ENCODE data around the gene PMVK. TPM values are rescaled to one million over a fixed set of nuclear protein-coding genes. Genes with fewer than 3 reads are reported as not detected.

The PMVK gene
- total RNA-seq, 4 donors from 2014 or later: 9.0 to 19.8 (median 15.6) TPM

DNA sequence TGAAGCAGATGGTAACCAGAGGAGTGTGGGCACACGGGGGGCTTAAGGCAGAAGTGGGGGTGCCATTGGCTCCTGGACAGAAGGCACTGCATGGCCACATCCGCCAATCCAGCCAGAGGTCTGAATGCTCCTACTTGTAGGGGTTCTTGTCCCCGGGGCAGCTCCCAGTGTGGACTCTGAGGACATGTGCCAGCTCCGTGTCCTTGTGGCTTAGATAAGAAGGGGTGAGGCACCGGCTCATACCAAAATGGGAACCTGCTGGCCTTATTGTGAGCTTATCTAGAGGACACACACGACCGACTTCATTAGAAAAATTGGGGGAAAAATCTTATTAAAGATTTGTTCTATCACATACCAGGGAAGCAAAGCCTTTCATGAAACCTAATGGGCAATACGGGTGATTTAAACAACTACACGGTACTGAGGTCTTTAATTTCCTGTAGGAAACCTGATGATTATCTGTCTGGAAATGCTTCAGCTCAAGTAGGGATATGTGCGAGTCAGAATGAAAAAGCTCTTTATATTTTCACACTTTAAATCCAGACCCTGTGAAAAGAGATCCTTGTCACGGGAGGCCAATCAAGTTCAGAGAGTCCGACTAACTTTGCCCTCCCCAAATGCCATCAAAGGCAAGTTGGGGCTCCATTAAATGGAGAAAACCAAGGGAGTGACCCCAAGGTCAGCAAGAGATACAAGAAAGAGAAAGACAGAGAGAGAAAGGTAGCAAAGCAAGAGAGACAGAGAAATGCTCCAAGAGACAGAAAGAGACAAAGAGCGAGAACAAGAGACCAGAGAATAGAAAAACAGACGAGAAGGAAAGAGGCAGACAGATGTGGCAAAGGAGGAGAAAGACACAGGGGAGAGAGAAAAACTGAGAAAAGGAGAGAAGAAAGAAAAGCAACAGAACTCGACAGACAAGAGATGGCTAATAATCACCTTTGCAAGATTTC is 52.3 kb downstream of the PMVK start:
- WGBS, 2 donors: 54 to 57% methylated on average over 15 of the region's 15 CpGs
- Histone ChIP-seq H3K27me3 (no peaks in the 10 kb centered on the region), H3K27ac (no peak overlapping the region), H3K4me3 (no peak overlapping the region), H3K36me3 (no peaks in the 10 kb centered on the region), H3K9me3 (no peaks in the 10 kb centered on the region), H3K4me1 (no peaks in the 10 kb centered on the region)
- no peak for DNase-seq (ENCODE audit: low spot score in 2 of 2)
- TF ChIP-seq POLR2A (IDR thresholded peaks at IDR 0.05) (no peak), EP300 (IDR thresholded peaks at IDR 0.05) (no peak)
- TF ChIP-seq, protein P1, sequence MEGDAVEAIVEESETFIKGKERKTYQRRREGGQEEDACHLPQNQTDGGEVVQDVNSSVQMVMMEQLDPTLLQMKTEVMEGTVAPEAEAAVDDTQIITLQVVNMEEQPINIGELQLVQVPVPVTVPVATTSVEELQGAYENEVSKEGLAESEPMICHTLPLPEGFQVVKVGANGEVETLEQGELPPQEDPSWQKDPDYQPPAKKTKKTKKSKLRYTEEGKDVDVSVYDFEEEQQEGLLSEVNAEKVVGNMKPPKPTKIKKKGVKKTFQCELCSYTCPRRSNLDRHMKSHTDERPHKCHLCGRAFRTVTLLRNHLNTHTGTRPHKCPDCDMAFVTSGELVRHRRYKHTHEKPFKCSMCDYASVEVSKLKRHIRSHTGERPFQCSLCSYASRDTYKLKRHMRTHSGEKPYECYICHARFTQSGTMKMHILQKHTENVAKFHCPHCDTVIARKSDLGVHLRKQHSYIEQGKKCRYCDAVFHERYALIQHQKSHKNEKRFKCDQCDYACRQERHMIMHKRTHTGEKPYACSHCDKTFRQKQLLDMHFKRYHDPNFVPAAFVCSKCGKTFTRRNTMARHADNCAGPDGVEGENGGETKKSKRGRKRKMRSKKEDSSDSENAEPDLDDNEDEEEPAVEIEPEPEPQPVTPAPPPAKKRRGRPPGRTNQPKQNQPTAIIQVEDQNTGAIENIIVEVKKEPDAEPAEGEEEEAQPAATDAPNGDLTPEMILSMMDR (IDR thresholded peaks at IDR 0.05): no peak

DNA sequence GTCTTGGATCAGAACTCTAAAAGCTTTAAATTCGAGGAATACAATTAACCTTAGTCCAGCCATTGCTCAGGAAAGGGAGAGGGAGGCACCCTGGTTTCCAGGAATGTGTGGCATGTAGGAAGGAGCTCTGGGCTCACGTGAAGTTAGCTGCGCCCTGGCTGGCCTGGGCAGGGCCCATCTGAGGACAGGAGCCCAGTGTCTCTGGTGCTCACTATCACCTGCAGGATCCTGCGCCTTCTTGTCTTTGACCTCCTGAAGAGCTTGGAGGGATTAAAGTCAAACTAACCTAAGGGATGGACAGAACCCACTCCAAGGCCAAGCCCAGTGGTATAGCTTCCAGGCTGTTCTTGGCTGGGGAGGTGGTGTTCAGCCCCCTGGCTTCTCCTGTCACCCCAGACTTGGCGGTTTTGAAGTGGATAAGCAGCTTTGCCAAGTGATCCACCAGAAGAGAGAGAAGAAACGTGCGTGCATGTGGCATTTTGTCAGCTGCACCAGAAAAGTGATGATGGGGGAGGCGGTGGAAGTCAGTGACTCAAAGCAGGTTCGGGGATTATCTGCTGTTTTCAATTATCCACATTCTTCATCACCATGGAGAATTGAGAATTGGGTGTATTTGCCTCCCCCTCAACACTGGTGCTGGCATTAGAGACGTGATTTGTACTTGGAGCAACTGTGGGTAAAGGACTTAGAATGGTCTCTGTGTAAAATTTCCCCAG is 54.5 kb downstream of the PMVK start:
- TF ChIP-seq EP300 (IDR thresholded peaks at IDR 0.05) (no peak), POLR2A (IDR thresholded peaks at IDR 0.05) (no peak)
- TF ChIP-seq, protein P1 (IDR thresholded peaks at IDR 0.05): no peak
- Histone ChIP-seq H3K9me3 (no peaks in the 10 kb centered on the region), H3K4me1 (peaks cover 0 to 5% (median 0%) of the 10 kb centered on the region in 4 donors), H3K36me3 (no peaks in the 10 kb centered on the region), H3K27me3 (no peaks in the 10 kb centered on the region), H3K27ac (no peak overlapping the region), H3K4me3 (no peak overlapping the region)
- 77 to 78% methylated on average over 9 to 10 of the region's 10 CpGs for WGBS, 2 donors
- DNase-seq (ENCODE audit: low spot score in 2 of 2): no peak

DNA sequence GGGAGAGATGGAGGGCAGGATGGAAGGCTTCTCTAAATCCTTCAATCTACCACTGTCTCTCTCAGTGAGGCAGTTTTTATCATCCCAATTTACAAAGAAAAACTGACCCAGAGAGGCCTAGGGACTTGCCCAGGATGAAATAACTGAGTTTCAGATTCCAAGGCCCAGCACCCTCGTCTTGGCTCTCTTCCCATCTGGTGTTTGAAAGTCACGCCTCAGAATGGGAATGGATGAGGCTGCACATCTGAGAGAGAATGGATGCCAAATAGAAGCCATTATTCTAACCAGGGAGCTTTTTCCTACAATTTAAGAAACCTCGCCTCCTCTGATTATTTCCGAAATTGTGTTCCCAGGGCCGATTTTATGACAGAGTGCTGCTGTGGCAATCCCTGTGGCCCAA is 55.8 kb downstream of the PMVK start:
- Histone ChIP-seq H3K36me3 (no peaks in the 10 kb centered on the region), H3K27me3 (no peaks in the 10 kb centered on the region), H3K27ac (no peak overlapping the region), H3K4me1 (peaks cover 0 to 5% (median 0%) of the 10 kb centered on the region in 4 donors), H3K9me3 (no peaks in the 10 kb centered on the region), H3K4me3 (no peak overlapping the region)
- TF ChIP-seq, protein P1 (IDR thresholded peaks at IDR 0.05): no peak
- TF ChIP-seq POLR2A (IDR thresholded peaks at IDR 0.05): no peak
- TF ChIP-seq EP300 (IDR thresholded peaks at IDR 0.05): no peak
- WGBS, 2 donors: 43 to 45% methylated on average over 5 of the region's 5 CpGs
- DNase-seq (ENCODE audit: low spot score in 2 of 2): no peak

DNA sequence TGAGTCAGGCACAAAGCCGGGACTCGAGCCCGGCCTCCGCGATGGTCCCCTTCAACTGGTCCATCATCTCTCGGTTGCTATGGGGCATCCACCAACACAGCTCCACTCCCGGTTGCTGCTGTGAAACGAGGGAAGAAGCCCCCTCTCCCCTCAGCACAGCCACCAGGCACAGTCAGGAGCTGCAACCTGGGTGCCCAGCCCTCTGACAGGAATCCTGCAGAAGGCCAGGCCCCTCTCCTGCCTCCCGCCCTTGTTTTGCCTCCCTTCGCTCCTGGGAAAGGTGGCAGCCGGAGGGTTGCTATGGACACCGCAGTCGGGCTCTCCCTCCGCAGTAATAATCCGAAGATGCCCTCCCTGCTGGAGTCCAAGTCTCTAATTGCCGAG is 57.5 kb downstream of the PMVK start:
- H3K27me3 ChIP-seq: no peaks in the 10 kb centered on the region
- H3K4me1 ChIP-seq: peaks cover 0 to 5% (median 0%) of the 10 kb centered on the region in 4 donors
- H3K9me3 ChIP-seq: no peaks in the 10 kb centered on the region
- no peak for DNase-seq (ENCODE audit: low spot score in 2 of 2)
- H3K4me3 ChIP-seq: no peak overlapping the region
- TF ChIP-seq, protein P1 (IDR thresholded peaks at IDR 0.05): no peak
- TF ChIP-seq POLR2A (IDR thresholded peaks at IDR 0.05): no peak
- no peak for TF ChIP-seq EP300 (IDR thresholded peaks at IDR 0.05)
- 61 to 64% methylated on average over 16 of the region's 16 CpGs for WGBS, 2 donors
- H3K36me3 ChIP-seq: no peaks in the 10 kb centered on the region
- no peak overlapping the region for H3K27ac ChIP-seq

All from tibial nerve (tissue), 4 donors.